Calu3 (cell line): Measurements from ENCODE around the gene R3HDM2. TPM values are rescaled to one million over a fixed set of nuclear protein-coding genes. Genes with fewer than 3 reads are reported as not detected.

ENCODE experiments used
- BruUV-seq: library from RNA; stranded (reverse); fragments of 400-500 nt; replicated peaks from 2 replicates; lab custom pipeline; 2021; lab: Mats Ljungman, UMichigan
- CTCF ChIA-PET: fragments of 300-600 bp; sonication (Branson Sonifier 250); formaldehyde crosslinking; loops from one replicate; lab custom pipeline; 2022; ENCODE audit warnings: antibody characterized with exemption; lab: Charles Lee
- DNase-seq: peaks from one replicate; pipeline ENCODE4 v3.0.0; 2022
- H3K27ac Mint-ChIP-seq: one replicate; pipeline ENCODE4 v1.8.0; 2022; ENCODE audit warnings: mixed read lengths; ENCODE audit not compliant: unreplicated experiment
- H3K27me3 Mint-ChIP-seq: one replicate; pipeline ENCODE4 v1.8.0; 2022; ENCODE audit warnings: mixed read lengths; ENCODE audit not compliant: unreplicated experiment
- H3K36me3 Mint-ChIP-seq: one replicate; pipeline ENCODE4 v1.8.0; 2022; ENCODE audit warnings: mild to moderate bottlenecking, moderate library complexity, mixed read lengths; ENCODE audit not compliant: insufficient read depth, unreplicated experiment
- H3K4me1 Mint-ChIP-seq: one replicate; pipeline ENCODE4 v1.8.0; 2022; ENCODE audit warnings: mild to moderate bottlenecking, low read depth, mixed read lengths; ENCODE audit not compliant: unreplicated experiment
- H3K4me3 Mint-ChIP-seq: one replicate; pipeline ENCODE4 v1.8.0; 2022; ENCODE audit warnings: mild to moderate bottlenecking, low read depth, moderate library complexity, mixed read lengths; ENCODE audit not compliant: unreplicated experiment
- H3K9me3 Mint-ChIP-seq: one replicate; pipeline ENCODE4 v1.8.0; 2022; ENCODE audit warnings: low read depth, mixed read lengths; ENCODE audit not compliant: unreplicated experiment
- intact Hi-C: fragments of 100-400 bp; cut with micrococcal nuclease; formaldehyde crosslinking; loops from one replicate; pipeline ENCODE4 v1.10.0; 2022; ENCODE audit not compliant: unreplicated experiment
- total RNA-seq: library from RNA; stranded (reverse); gene quantifications from 2 replicates; pipeline ENCODE4 v1.2.3, GENCODE V29; 2022
- TF ChIP-seq, protein P1 (sequence below): fragments of 200-600 bp; IDR thresholded peaks from one replicate; pipeline ENCODE4 v1.8.0; 2022; ENCODE audit warnings: antibody characterized with exemption; ENCODE audit not compliant: unreplicated experiment

The R3HDM2 gene
- total RNA-seq, 1 experiment from 2014 or later: 77.3 TPM

DNA sequence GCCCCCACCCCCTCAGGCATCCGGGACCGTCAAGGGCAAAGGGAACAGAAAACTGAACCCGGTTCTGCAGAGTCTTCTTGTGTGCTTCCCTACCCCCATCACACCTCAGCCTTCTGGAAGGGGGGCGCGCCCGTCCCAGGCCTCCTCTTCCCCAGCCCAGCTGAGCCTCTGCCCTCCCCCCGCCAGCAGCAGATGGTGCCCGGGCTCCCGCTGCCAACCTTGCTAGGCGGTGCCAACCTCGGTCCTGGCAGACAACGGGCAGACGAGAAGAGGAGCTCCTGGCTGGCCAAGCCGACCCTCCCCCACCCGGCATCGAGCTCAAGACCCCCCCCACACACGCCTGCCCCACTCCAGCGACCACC, 188.5 kb downstream of the R3HDM2 start:
- Mint-ChIP-seq H3K27me3 (peaks cover 51% of the 10 kb centered on the region), H3K27ac (peak overlapping the region; percentile 43), H3K9me3 (no peaks in the 10 kb centered on the region), H3K4me1 (peaks cover 30% of the 10 kb centered on the region), H3K36me3 (peaks cover 69% of the 10 kb centered on the region), H3K4me3 (peak overlapping the region; percentile 47)
- TF ChIP-seq, protein P1, sequence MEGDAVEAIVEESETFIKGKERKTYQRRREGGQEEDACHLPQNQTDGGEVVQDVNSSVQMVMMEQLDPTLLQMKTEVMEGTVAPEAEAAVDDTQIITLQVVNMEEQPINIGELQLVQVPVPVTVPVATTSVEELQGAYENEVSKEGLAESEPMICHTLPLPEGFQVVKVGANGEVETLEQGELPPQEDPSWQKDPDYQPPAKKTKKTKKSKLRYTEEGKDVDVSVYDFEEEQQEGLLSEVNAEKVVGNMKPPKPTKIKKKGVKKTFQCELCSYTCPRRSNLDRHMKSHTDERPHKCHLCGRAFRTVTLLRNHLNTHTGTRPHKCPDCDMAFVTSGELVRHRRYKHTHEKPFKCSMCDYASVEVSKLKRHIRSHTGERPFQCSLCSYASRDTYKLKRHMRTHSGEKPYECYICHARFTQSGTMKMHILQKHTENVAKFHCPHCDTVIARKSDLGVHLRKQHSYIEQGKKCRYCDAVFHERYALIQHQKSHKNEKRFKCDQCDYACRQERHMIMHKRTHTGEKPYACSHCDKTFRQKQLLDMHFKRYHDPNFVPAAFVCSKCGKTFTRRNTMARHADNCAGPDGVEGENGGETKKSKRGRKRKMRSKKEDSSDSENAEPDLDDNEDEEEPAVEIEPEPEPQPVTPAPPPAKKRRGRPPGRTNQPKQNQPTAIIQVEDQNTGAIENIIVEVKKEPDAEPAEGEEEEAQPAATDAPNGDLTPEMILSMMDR: no peak
- intact Hi-C loops: no loop called here
- no peak for DNase-seq
- no TSS peak for BruUV-seq
- CTCF ChIA-PET: interaction anchor here (0.6 to 2.0 kb wide), 10 partner anchors 10 to 565 kb away, joined by 3 to 13 read pairs (median 4); partner anchors contain the start of gene SHMT2

DNA sequence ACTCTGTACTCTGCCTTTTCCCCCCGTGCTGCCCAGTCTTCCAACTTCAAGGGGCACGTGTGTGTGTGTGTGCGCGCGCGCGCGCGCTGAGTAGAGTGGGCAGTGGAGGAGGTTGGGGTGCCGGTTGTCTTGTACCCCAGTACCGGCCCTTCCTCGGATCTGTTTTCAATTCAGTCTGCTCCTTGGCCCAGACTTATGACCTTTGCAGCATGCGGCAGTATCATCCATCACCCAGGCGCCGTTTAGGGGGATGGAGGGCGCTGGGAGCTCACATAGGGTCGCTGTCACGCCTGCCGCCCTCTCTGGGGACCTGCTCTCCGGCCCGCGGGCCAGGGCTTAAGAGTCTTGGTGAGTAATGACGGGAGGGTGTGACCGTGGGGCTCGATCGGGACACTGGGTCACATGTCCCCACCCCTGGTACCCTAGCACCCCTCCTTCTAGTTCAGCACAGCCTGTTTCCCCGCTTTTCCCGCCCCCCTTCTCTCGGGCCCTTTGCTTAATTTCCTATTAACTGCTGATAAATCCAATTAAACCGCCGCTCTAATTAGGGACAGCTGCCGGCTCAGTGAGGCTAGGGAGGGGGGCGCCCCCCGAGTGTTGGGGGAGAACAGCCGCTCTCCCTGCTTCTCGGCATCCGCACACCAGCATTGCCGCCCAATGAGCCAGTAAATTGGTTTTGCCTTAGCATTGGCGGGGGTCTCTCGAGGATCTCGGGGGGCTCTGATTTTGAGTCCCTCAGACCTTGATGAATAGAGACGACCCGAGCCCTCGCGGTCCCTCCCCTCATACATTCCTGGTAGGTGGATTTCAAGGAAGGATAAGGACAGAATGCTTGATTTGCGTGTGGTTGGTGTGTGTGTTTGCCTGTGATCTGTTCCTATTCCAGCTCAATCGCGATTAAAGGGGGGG, 189.2 kb downstream of the R3HDM2 start:
- Mint-ChIP-seq H3K9me3 (no peaks in the 10 kb centered on the region), H3K27me3 (peaks cover 51% of the 10 kb centered on the region), H3K36me3 (peaks cover 75% of the 10 kb centered on the region), H3K4me3 (peak overlapping the region; percentile 82), H3K4me1 (peaks cover 30% of the 10 kb centered on the region), H3K27ac (no peak overlapping the region)
- no peak for DNase-seq
- no TSS peak for BruUV-seq
- TF ChIP-seq, protein P1: no peak
- CTCF ChIA-PET: interaction anchor here (1.3 to 2.0 kb wide), 4 partner anchors 10 to 217 kb away, joined by 3 to 13 read pairs (median 6); partner anchors contain the start of gene SHMT2
- intact Hi-C loops: no loop called here

DNA sequence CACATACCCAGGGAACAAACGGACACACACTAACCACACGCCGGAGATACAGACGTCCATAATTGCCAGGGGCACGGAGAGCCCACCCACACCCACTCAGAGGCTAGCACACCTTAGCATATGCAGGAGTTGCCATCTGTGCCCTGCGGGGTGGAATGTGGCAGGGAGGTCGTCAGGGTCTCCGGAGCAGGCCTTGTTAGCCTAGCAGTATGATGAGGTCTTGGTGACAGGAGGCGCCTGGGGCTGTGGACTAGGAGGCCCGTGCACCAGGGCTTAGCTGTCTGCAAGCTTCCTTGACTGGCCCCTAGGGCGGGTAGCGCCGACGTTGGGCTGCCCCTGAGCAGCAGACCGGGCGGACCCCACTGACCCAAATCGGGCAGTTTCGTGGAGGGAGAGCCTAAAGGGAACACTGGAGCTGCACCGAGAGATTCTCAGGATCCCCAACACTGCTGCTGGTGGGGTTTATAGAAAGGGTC, 189.9 kb downstream of the R3HDM2 start:
- TF ChIP-seq, protein P1: no peak
- Mint-ChIP-seq H3K9me3 (no peaks in the 10 kb centered on the region), H3K27me3 (peaks cover 51% of the 10 kb centered on the region), H3K4me1 (peaks cover 30% of the 10 kb centered on the region), H3K27ac (peak overlapping the region; percentile 40), H3K36me3 (peaks cover 80% of the 10 kb centered on the region), H3K4me3 (peak overlapping the region; percentile 82)
- DNase-seq: no peak
- no TSS peak for BruUV-seq
- CTCF ChIA-PET: interaction anchor here (0.6 to 2.2 kb wide), 3 partner anchors 11 to 275 kb away, joined by 3 to 14 read pairs (median 3); partner anchors contain the start of gene SHMT2
- intact Hi-C loops: loop anchor here (1.0 kb wide), 1 partner anchor 28 kb away; no protein-coding TSS in a partner anchor

DNA sequence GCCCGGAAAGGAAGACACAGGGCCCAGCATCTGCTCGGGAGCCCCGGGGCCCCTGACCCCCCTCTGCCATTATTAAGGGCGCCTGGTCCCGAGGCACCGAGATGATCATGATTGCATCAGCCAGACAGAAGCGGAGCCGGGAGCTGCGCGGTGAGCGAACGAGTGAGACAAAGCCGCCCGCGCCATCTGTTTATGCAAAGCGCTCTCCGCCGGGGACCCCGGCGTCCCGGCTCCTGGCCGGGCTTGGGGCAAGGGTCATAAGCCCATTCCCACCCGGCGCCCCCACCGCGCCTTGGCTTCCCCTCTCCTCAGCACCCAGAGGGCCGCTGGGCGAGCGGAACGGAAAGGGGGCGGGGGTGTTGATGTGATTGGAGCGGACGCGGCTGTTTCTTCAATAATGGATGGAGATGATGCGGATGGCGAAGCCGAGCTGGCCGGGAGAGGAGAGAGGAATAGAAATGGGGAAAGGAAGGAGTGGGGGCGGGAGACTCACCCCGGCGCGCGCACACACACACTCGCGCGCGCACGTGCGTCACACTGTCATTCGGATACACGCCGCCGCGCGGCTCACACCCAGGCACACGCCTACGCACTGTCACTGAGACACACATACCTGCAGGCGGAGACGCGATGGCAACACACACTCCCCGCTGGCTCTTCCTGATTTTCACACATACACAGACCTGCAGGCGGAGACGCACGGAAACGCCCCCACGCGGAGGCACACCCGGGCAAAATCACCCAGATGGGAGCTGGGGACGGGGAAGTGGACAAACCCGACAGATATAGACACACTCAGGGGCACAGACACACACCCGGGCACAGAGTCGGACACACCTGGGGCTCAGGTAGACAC, 190.5 kb downstream of the R3HDM2 start:
- CTCF ChIA-PET: interaction anchor here (0.6 to 2.2 kb wide), 5 partner anchors 11 to 276 kb away, joined by 3 to 14 read pairs (median 3); partner anchors contain the start of gene SHMT2
- DNase-seq: peak; percentile 66
- Mint-ChIP-seq H3K36me3 (peaks cover 85% of the 10 kb centered on the region), H3K4me1 (peaks cover 30% of the 10 kb centered on the region), H3K27me3 (peaks cover 51% of the 10 kb centered on the region), H3K9me3 (no peaks in the 10 kb centered on the region), H3K4me3 (peak overlapping the region; percentile 82), H3K27ac (peak overlapping the region; percentile 40)
- no TSS peak for BruUV-seq
- TF ChIP-seq, protein P1: no peak
- intact Hi-C loops: loop anchor here (1.0 kb wide), 1 partner anchor 27 kb away; no protein-coding TSS in a partner anchor
